Measurements from ENCODE around the gene EFNA3. TPM values are rescaled to one million over a fixed set of nuclear protein-coding genes. Genes with fewer than 3 reads are reported as not detected.

Gene EFNA3
- total and polyA plus RNA-seq, 9 of the 15 experiments (the other 6 are each of a cell fraction or from before 2014, with no cell fraction given) = 0.59 to 7.9 (median 4.7) TPM

GRCh38 chr1:155061381-155062150 lies 17.1 kb upstream of the EFNA3 start (continued):
- TF ChIP-seq ZNF639 (CRISPR knock-in tag; conservative IDR thresholded peaks at IDR 0.05 in 1 of 2, IDR thresholded peaks at IDR 0.05 in 1 of 2) (no peak), STAT5B (CRISPR knock-in tag; IDR thresholded peaks at IDR 0.05) (no peak), ZKSCAN1 (IDR thresholded peaks at IDR 0.05; ENCODE audit: low read depth, low read length) (no peak), MTA3 (IDR thresholded peaks at IDR 0.05; ENCODE audit: borderline replicate concordance) (peak; percentile 49; the same call in 1 of the 2 replicates), TFE3 (CRISPR knock-in tag; IDR thresholded peaks at IDR 0.05) (no peak), CBFB (CRISPR knock-in tag; IDR thresholded peaks at IDR 0.05) (0 out of 2 replicates have a peak, but pooled peaks have one; percentile 69), FOXA3 (CRISPR knock-in tag; conservative IDR thresholded peaks at IDR 0.05 in 1 of 2, IDR thresholded peaks at IDR 0.05 in 1 of 2) (peak in 1 of 2 experiments; percentile 71; a peak in 1 of 4 replicates), CREB3 (tag; conservative IDR thresholded peaks at IDR 0.05; ENCODE audit: low read depth) (no peak), ZNF239 (CRISPR knock-in tag; IDR thresholded peaks at IDR 0.05) (no peak), NCOA1 (IDR thresholded peaks at IDR 0.05; ENCODE audit: low read depth) (no peak)
